HG02588 (cell line): ENCODE data around the gene MICALL1.
"Not testable (repeated sequence)": the region's sequence is repeated elsewhere in the genome, so short reads cannot be mapped to it uniquely, and the experiment has no call there.

Experiments used
- ATAC-seq: cut with Tn5 transposase; IDR thresholded peaks from one replicate; pipeline ENCODE4 v1.9.1; 2021; ENCODE audit warnings: mild to moderate bottlenecking, moderate library complexity; ENCODE audit not compliant: unreplicated experiment

MICALL1 gene

GRCh38 chr22:37953437-37954179, 47.5 kb downstream of the MICALL1 start, which contains the start of the genes C22orf23 and POLR2F:
C22orf23 (minus strand) TSS chr22:37953601; CDS start chr22:37953149, 452 bp downstream.
POLR2F (plus strand) TSS chr22:37953699; CDS start chr22:37953788, 89 bp downstream.
- peak; percentile 92 for ATAC-seq

- ATAC-seq = no peak
Observed at GRCh38 chr22:37954686-37955085, 48.6 kb downstream of the MICALL1 start.

- not testable (repeated sequence) for ATAC-seq
Observed at GRCh38 chr22:37955825-37956397, 49.8 kb downstream of the MICALL1 start.

- no peak for ATAC-seq
Observed at GRCh38 chr22:37957232-37957631, 51.1 kb downstream of the MICALL1 start.

GRCh38 chr22:37959231-37959825, 53.2 kb downstream of the MICALL1 start:
- ATAC-seq = no peak

- ATAC-seq = no peak
Observed at GRCh38 chr22:37961062-37961461, 55.0 kb downstream of the MICALL1 start.

GRCh38 chr22:37965940-37966664, 60.0 kb downstream of the MICALL1 start:
- ATAC-seq = no peak

GRCh38 chr22:37967147-37967546, 61.0 kb downstream of the MICALL1 start:
- ATAC-seq = no peak

- no peak for ATAC-seq
Observed at GRCh38 chr22:37967637-37968451, 61.7 kb downstream of the MICALL1 start.

GRCh38 chr22:37968452-37969251, 62.6 kb downstream of the MICALL1 start:
- ATAC-seq = no peak

GRCh38 chr22:37970864-37971263, 64.8 kb downstream of the MICALL1 start:
- no peak for ATAC-seq

GRCh38 chr22:37971475-37972434, 65.7 kb downstream of the MICALL1 start:
- no peak for ATAC-seq

GRCh38 chr22:37972527-37972926, 66.4 kb downstream of the MICALL1 start:
- no peak for ATAC-seq

GRCh38 chr22:37973271-37974170, 67.4 kb downstream of the MICALL1 start:
- ATAC-seq = no peak

GRCh38 chr22:37975153-37975552, 69.1 kb downstream of the MICALL1 start:
- no peak for ATAC-seq

- not testable (repeated sequence) for ATAC-seq
Observed at GRCh38 chr22:37976022-37976421, 69.9 kb downstream of the MICALL1 start.

- no peak for ATAC-seq
Observed at GRCh38 chr22:37976547-37976946, 70.5 kb downstream of the MICALL1 start.
